Measurements from ENCODE around the gene SCN4B. TPM values are rescaled to one million over a fixed set of nuclear protein-coding genes. Genes with fewer than 3 reads are reported as not detected.

The SCN4B gene
- total RNA-seq, 1 experiment from 2014 or later = 1.6 TPM

GRCh38 chr11:118128310-118128709, 24.3 kb downstream of the SCN4B start:
- Histone ChIP-seq H3K18ac (ENCODE audit: insufficient read length, low read depth, low read length) (no peak overlapping the region), H3K27me3 (ENCODE audit: insufficient read depth, low read length) (no peaks in the 10 kb centered on the region), H2AFZ (ENCODE audit: low read length) (no peak overlapping the region), H3K56ac (ENCODE audit: insufficient read length, low read depth, low read length) (no peak overlapping the region), H2BK20ac (ENCODE audit: low read depth, low read length, poor library complexity, severe bottlenecking) (no peak overlapping the region), H3K4me2 (ENCODE audit: insufficient read depth, insufficient read length, low read length) (no peak overlapping the region), H3K9me3 (ENCODE audit: control insufficient read depth, low read depth, low read length) (no peaks in the 10 kb centered on the region), H4K91ac (ENCODE audit: insufficient read length, low read depth, low read length) (no peak overlapping the region), H4K8ac (replicated peaks; ENCODE audit: insufficient read length, low read depth, low read length) (no peak overlapping the region), H4K5ac (ENCODE audit: insufficient read length, low read depth, low read length) (no peak overlapping the region), H3K14ac (ENCODE audit: insufficient read depth, low read length) (no peak overlapping the region), H3K79me2 (ENCODE audit: insufficient read depth, low read length) (no peaks in the 10 kb centered on the region), H3K4ac (ENCODE audit: low read depth, low read length) (no peak overlapping the region), H3K9ac (ENCODE audit: extremely low read depth, insufficient read length, low read length) (no peak overlapping the region), H3K23ac (ENCODE audit: insufficient read length, low read depth, low read length) (no peak overlapping the region), H3K79me1 (ENCODE audit: insufficient read depth, low read depth, low read length, poor library complexity, severe bottlenecking) (no peaks in the 10 kb centered on the region), H3T11ph (ENCODE audit: low read length) (no peak overlapping the region), H2BK5ac (ENCODE audit: insufficient read length, low read length) (no peak overlapping the region), H2BK120ac (ENCODE audit: low read depth, low read length, poor library complexity, severe bottlenecking) (no peak overlapping the region), H3K4me1 (ENCODE audit: insufficient read depth, low read length) (no peaks in the 10 kb centered on the region), H2AK5ac (ENCODE audit: insufficient read length, low read length) (no peak overlapping the region), H2BK12ac (ENCODE audit: insufficient read length, low read depth, low read length) (no peak overlapping the region), H3K23me2 (ENCODE audit: insufficient read length, low read depth, low read length, poor library complexity, severe bottlenecking) (no peaks in the 10 kb centered on the region), H4K20me1 (ENCODE audit: control insufficient read depth, insufficient read depth, insufficient read length) (no peaks in the 10 kb centered on the region), H3K27ac (ENCODE audit: insufficient read length, low read depth, low read length) (no peak overlapping the region), H2BK15ac (ENCODE audit: low read depth, low read length) (no peak overlapping the region)
- H3K27me3 Mint-ChIP-seq (ENCODE audit: low read depth) = peaks cover 10% of the 10 kb centered on the region
- H3K4me3 Mint-ChIP-seq = no peak overlapping the region
- no CpG with 5 or more reads among the region's 4 CpGs for WGBS (ENCODE audit: extremely low coverage, insufficient read length, low lambda C conversion rate)
- no peak for DNase-seq
- H3K4me1 Mint-ChIP-seq = peaks cover 6 to 12% of the 10 kb centered on the region in 2 experiments
- no peaks in the 10 kb centered on the region for H3K36me3 Mint-ChIP-seq (ENCODE audit: insufficient read depth in 1 of 3, low read depth in 3 of 3)
- no peak overlapping the region; a peak in 1 of 7 replicates for H3K27ac Mint-ChIP-seq
- no peaks in the 10 kb centered on the region for H3K9me3 Mint-ChIP-seq
- no peak for TF ChIP-seq CTCF (conservative IDR thresholded peaks at IDR 0.05)
